Activated naive CD8-positive, alpha-beta T cell treated with anti-CD3 and anti-CD28 coated beads for 36 hours (primary cell): ENCODE results near the gene MRPS34. TPM values are rescaled to one million over a fixed set of nuclear protein-coding genes. Genes with fewer than 3 reads are reported as not detected.
A peak's percentile ranks its signal among the peaks of the same experiment; 100 is the strongest.

Experiments used
- DNase-seq: peaks from one replicate; pipeline ENCODE4 v3.0.0; 2021
- H3K27ac Mint-ChIP-seq: one replicate; pipeline ENCODE4 v1.8.0; 2022; ENCODE audit warnings: mild to moderate bottlenecking, moderate library complexity, mixed read lengths
- H3K27me3 Mint-ChIP-seq: one replicate; pipeline ENCODE4 v1.8.0; 2022; ENCODE audit warnings: mild to moderate bottlenecking, mixed read lengths
- H3K36me3 Mint-ChIP-seq: one replicate; pipeline ENCODE4 v1.8.0; 2021; ENCODE audit warnings: mild to moderate bottlenecking, mixed read lengths
- H3K4me1 Mint-ChIP-seq: one replicate; pipeline ENCODE4 v1.8.0; 2021; ENCODE audit warnings: mixed read lengths
- H3K4me3 Mint-ChIP-seq: one replicate; pipeline ENCODE4 v1.8.0; 2022; ENCODE audit warnings: mild to moderate bottlenecking, moderate library complexity, mixed read lengths
- H3K9me3 Mint-ChIP-seq: one replicate; pipeline ENCODE4 v1.8.0; 2022; ENCODE audit warnings: mixed read lengths
- total RNA-seq, 2 experiments: library from RNA; stranded (reverse); gene quantifications; one replicate each; pipeline ENCODE4 v1.2.3, GENCODE V29; 2021

MRPS34 gene
- total RNA-seq, 2 experiments from 2014 or later: 187 to 190 TPM

- no peak overlapping the region for H3K27ac Mint-ChIP-seq
- no peak for DNase-seq
- no peak overlapping the region for H3K4me3 Mint-ChIP-seq
- no peaks in the 10 kb centered on the region for H3K9me3 Mint-ChIP-seq
- H3K36me3 Mint-ChIP-seq: peaks cover 5% of the 10 kb centered on the region
- peaks cover 12% of the 10 kb centered on the region for H3K4me1 Mint-ChIP-seq
- H3K27me3 Mint-ChIP-seq: no peaks in the 10 kb centered on the region
These were observed 46.1 kb downstream of the MRPS34 start for GRCh38 chr16:1726661-1727502.

DNA sequence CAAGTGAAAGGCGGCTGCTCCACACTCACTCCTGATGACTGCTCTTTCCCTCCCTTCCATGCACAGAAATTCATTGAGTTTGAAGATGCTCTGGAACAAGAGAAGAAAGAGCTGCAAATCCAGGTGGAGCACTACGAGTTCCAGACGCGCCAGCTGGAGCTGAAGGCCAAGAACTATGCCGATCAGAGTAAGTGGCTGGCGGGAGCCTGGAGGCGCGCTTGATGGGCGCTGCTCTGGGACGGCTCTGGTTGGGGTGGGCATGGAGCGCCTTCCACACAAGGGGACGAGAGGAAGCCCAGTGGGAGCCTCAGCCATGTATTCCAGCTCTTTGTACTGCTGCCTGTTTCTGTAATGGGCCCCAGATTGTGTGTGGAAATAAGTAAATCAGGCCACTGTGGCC lies 48.4 kb downstream of the MRPS34 start:
- Mint-ChIP-seq H3K9me3 (no peaks in the 10 kb centered on the region), H3K4me1 (peaks cover 25% of the 10 kb centered on the region), H3K27ac (no peak overlapping the region), H3K36me3 (peaks cover 5% of the 10 kb centered on the region), H3K4me3 (no peak overlapping the region), H3K27me3 (no peaks in the 10 kb centered on the region)
- no peak for DNase-seq

DNA sequence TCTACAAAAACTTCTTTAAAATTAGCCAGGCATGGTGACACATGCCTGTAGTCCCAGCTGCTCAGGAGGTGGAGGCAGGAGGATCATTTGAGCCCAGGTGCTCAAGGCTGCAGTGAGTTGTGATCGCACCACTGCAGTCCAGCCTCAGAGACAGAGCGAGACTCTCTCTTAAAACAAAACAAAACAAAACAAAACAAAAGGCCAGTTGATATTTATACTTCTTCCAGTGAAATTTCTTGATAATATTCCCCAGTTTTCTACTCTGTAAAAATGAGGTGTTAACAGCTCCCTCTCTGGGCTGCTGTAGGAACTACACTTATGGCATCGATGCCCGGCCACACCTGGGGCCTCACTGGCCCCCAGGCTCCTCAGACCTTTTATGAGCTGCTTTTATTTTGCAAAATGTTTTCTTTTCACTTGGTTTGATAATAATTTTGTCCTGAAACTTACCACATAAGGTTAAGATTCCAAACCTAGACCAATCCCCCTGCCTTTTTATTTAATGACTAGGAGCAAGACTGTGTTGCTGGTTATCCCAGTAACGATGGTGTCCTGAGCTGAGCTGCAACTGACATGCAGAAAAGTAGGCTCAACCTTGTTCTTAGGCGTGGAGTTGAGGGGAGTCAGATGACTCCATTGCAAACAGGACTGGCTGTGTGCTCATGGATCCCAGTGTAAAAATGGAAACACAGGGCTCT lies 49.3 kb downstream of the MRPS34 start:
- H3K4me3 Mint-ChIP-seq: no peak overlapping the region
- DNase-seq: peak; percentile 16
- no peak overlapping the region for H3K27ac Mint-ChIP-seq
- no peaks in the 10 kb centered on the region for H3K27me3 Mint-ChIP-seq
- peaks cover 25% of the 10 kb centered on the region for H3K4me1 Mint-ChIP-seq
- no peaks in the 10 kb centered on the region for H3K9me3 Mint-ChIP-seq
- peaks cover 5% of the 10 kb centered on the region for H3K36me3 Mint-ChIP-seq

Other genes with a start within 250 kb of the MRPS34 start
- 10 to 100 TPM; 21.2 to 23.7 TPM for gene TMEM204, start 239.5 kb downstream of the MRPS34 start, total RNA-seq
- 1 to 10 TPM; 7.1 to 9.5 TPM for gene IFT140, start 161.1 kb downstream of the MRPS34 start, total RNA-seq
- 10 to 100 TPM; 14.4 to 17.0 TPM for gene CRAMP1, start 160.8 kb downstream of the MRPS34 start, total RNA-seq
- gene JPT2, start 94.9 kb downstream of the MRPS34 start, total RNA-seq: 10 to 100 TPM; 91.4 to 96.2 TPM
- gene MAPK8IP3, start 66.9 kb downstream of the MRPS34 start, total RNA-seq: 10 to 100 TPM; 46.7 to 47.3 TPM
- 10 to 100 TPM; 24.5 to 24.9 TPM for gene NME3, start 1.6 kb downstream of the MRPS34 start, total RNA-seq
- gene EME2, start 324 bp downstream of the MRPS34 start, total RNA-seq: 10 to 100 TPM; 17.2 to 20.1 TPM
- gene SPSB3, start 9.4 kb upstream of the MRPS34 start, total RNA-seq: 10 to 100 TPM; 12.3 to 12.8 TPM
- 10 to 100 TPM; 63.6 to 64.2 TPM for gene NUBP2, start 9.8 kb upstream of the MRPS34 start, total RNA-seq
- gene IGFALS, start 20.6 kb upstream of the MRPS34 start, total RNA-seq: not detected
- gene HAGH, start 53.7 kb upstream of the MRPS34 start, total RNA-seq: 10 to 100 TPM; 22.6 to 23.9 TPM
- gene FAHD1, start 54.1 kb upstream of the MRPS34 start, total RNA-seq: 10 to 100 TPM; 17.9 to 20.1 TPM
- under 1 TPM in 1 of 2 experiments, not detected in 1; 0.27 TPM for gene MEIOB, start 99.0 kb upstream of the MRPS34 start, total RNA-seq
- not detected for gene HS3ST6, start 145.3 kb upstream of the MRPS34 start, total RNA-seq
- gene MSRB1, start 170.1 kb upstream of the MRPS34 start, total RNA-seq: 10 to 100 TPM; 21.3 to 22.4 TPM
- not detected for gene RPL3L, start 181.6 kb upstream of the MRPS34 start, total RNA-seq
- gene NDUFB10, start 186.4 kb upstream of the MRPS34 start, total RNA-seq: 100 to 1,000 TPM; 138 to 141 TPM
- 1,000 to 10,000 TPM; 5,183 to 5,266 TPM for gene RPS2, start 191.7 kb upstream of the MRPS34 start, total RNA-seq
- not detected for gene RNF151, start 193.7 kb upstream of the MRPS34 start, total RNA-seq
- gene TBL3, start 198.9 kb upstream of the MRPS34 start, total RNA-seq: 10 to 100 TPM; 66.3 to 72.6 TPM
- under 1 TPM in 1 of 2 experiments, not detected in 1; 0.35 TPM for gene NOXO1, start 208.3 kb upstream of the MRPS34 start, total RNA-seq
- gene GFER, start 211.1 kb upstream of the MRPS34 start, total RNA-seq: 10 to 100 TPM; 27.3 to 29.5 TPM
- 1 to 10 TPM; 2.0 to 3.5 TPM for gene SYNGR3, start 216.8 kb upstream of the MRPS34 start, total RNA-seq
- gene ZNF598, start 236.7 kb upstream of the MRPS34 start, total RNA-seq: 10 to 100 TPM; 98.3 to 99.8 TPM
- gene NPW, start 246.7 kb upstream of the MRPS34 start, total RNA-seq: 10 to 100 TPM; 29.1 to 34.2 TPM